Endothelial cell of umbilical vein (primary cell): Measurements from ENCODE around the gene FAM161B. TPM values are rescaled to one million over a fixed set of nuclear protein-coding genes. Genes with fewer than 3 reads are reported as not detected.

Experiments
- BruUV-seq: library from RNA; stranded (reverse); fragments of 400-500 nt; replicated peaks from 2 replicates; lab custom pipeline; 2021; lab: Mats Ljungman, UMichigan
- CTCF ChIA-PET: fragments of 300-600, 350-600 bp; sonication (Branson Sonifier 250); formaldehyde crosslinking; loops from one replicate; lab custom pipeline; 2021; ENCODE audit warnings: antibody characterized with exemption, inconsistent platforms; lab: Charles Lee
- POLR2A ChIA-PET: fragments of 300-600, 350-600 bp; sonication (Branson Sonifier 250); formaldehyde crosslinking; loops from one replicate; lab custom pipeline; 2021; ENCODE audit warnings: antibody characterized with exemption, inconsistent platforms; lab: Charles Lee
- DNase-seq: peaks from one replicate; pipeline ENCODE4 v3.0.0-alpha.2; 2011; ENCODE audit warnings: low read depth, low spot score
- FAIRE-seq: peaks from 2 replicates; lab custom pipeline; 2011; peaks lifted over from hg19 to GRCh38; lab: Jason Lieb, UNC
- H2AFZ ChIP-seq: 2 replicates; pipeline ENCODE4 v1.6.0; 2012; ENCODE audit warnings: low read depth, low read length, control low read depth, inconsistent platforms
- H3K27ac ChIP-seq: 2 replicates; pipeline ENCODE4 v1.5.1; 2011; ENCODE audit warnings: low read depth, mild to moderate bottlenecking, control low read depth, low read length, moderate library complexity; ENCODE audit not compliant: insufficient read depth
- H3K27me3 ChIP-seq, 2 experiments: 2 replicates each; pipeline versions ENCODE4 v1.6.0 to v1.6.1; 2011; ENCODE audit warnings: low read length in 2 of 2, mixed read lengths in 1 of 2; ENCODE audit not compliant: control insufficient read depth in 2 of 2, insufficient read depth in 2 of 2
- H3K36me3 ChIP-seq, 2 experiments: 2 replicates in 1 of 2; 3 replicates in 1 of 2; pipeline ENCODE4 v1.5.1; 2011; ENCODE audit warnings: low read length in 2 of 2, mild to moderate bottlenecking in 1 of 2, moderate library complexity in 1 of 2; ENCODE audit not compliant: control insufficient read depth in 2 of 2, insufficient read depth in 2 of 2; ENCODE audit errors: extremely low read depth in 1 of 2
- H3K4me1 ChIP-seq: 3 replicates; pipeline ENCODE4 v1.5.1; 2011; ENCODE audit warnings: mild to moderate bottlenecking, low read length; ENCODE audit not compliant: control insufficient read depth, insufficient read depth; ENCODE audit errors: extremely low read depth
- H3K4me2 ChIP-seq: 2 replicates; pipeline ENCODE4 v1.6.1; 2011; ENCODE audit warnings: low read length, control low read depth, mixed read lengths; ENCODE audit not compliant: insufficient read depth
- H3K4me3 ChIP-seq, 3 experiments: fragments of 200-600 bp in 1 of 3; sonication (generic), shearing (Covaris generic) in 1 of 3; replicated peaks in 1 of 3; 2 replicates each; pipeline ENCODE4 v1.5.1; 2011 to 2016; ENCODE audit warnings: control low read depth in 3 of 3, low read length in 3 of 3, mild to moderate bottlenecking in 2 of 3, inconsistent platforms in 1 of 3, low read depth in 1 of 3, moderate library complexity in 1 of 3; ENCODE audit not compliant: insufficient read depth in 1 of 3
- H3K79me2 ChIP-seq: 2 replicates; pipeline ENCODE4 v1.6.0; 2012; ENCODE audit warnings: low read length, inconsistent platforms; ENCODE audit not compliant: control insufficient read depth, insufficient read depth
- H3K9ac ChIP-seq: replicated peaks from 2 replicates; pipeline ENCODE3; 2011; ENCODE audit warnings: low read length, control low read depth; ENCODE audit not compliant: insufficient read depth; ENCODE audit errors: extremely low read depth
- H3K9me1 ChIP-seq: replicated peaks from 3 replicates; pipeline ENCODE4 v1.6.0; 2011; ENCODE audit warnings: mild to moderate bottlenecking, low read length; ENCODE audit not compliant: control insufficient read depth, insufficient read depth; ENCODE audit errors: extremely low read depth
- H3K9me3 ChIP-seq: replicated peaks from 2 replicates; pipeline ENCODE4 v1.5.1; 2012; ENCODE audit warnings: low read length, inconsistent platforms; ENCODE audit not compliant: control insufficient read depth, insufficient read depth
- H4K20me1 ChIP-seq: replicated peaks from 2 replicates; pipeline ENCODE3; 2011; ENCODE audit warnings: mild to moderate bottlenecking, low read length; ENCODE audit not compliant: control insufficient read depth, insufficient read depth; ENCODE audit errors: extremely low read depth
- CTCF ChIP-seq, 2 donors: IDR thresholded peaks; 1 replicate in 1 of 2; 2 replicates in 1 of 2; pipeline ENCODE4 v1.5.1; 2011; ENCODE audit warnings: low read length in 2 of 2, mild to moderate bottlenecking in 2 of 2, moderate library complexity in 2 of 2, control low read depth in 1 of 2, inconsistent platforms in 1 of 2, low read depth in 1 of 2; ENCODE audit not compliant: insufficient read depth in 1 of 2; ENCODE audit errors: extremely low read depth in 1 of 2
- EZH2 ChIP-seq: IDR thresholded peaks from 2 replicates; pipeline ENCODE4 v1.6.1; 2012; ENCODE audit warnings: borderline replicate concordance, low read depth, mild to moderate bottlenecking, moderate library complexity, low read length, inconsistent platforms; ENCODE audit not compliant: severe bottlenecking
- FOS ChIP-seq: IDR thresholded peaks from 2 replicates; pipeline ENCODE4 v1.6.1; 2011; ENCODE audit warnings: mild to moderate bottlenecking, low read length, moderate library complexity, borderline replicate concordance; ENCODE audit not compliant: insufficient read depth
- GATA2 ChIP-seq: IDR thresholded peaks from 2 replicates; pipeline ENCODE4 v1.7.0; 2011; ENCODE audit warnings: low read depth, mild to moderate bottlenecking, moderate library complexity, mixed read lengths, low read length; ENCODE audit not compliant: insufficient read length, insufficient read depth
- JUN ChIP-seq: IDR thresholded peaks from 2 replicates; pipeline ENCODE4 v1.6.1; 2011; ENCODE audit warnings: borderline replicate concordance, low read depth; ENCODE audit not compliant: insufficient read length, insufficient read depth
- MYC ChIP-seq: IDR thresholded peaks from one replicate; pipeline ENCODE4 v1.6.1; 2011; ENCODE audit warnings: mild to moderate bottlenecking, low read depth, low read length
- POLR2A ChIP-seq: IDR thresholded peaks from 2 replicates; pipeline ENCODE4 v1.6.1; 2012; ENCODE audit warnings: low read depth, mild to moderate bottlenecking, control low read depth, low read length
- POLR2AphosphoS5 ChIP-seq: IDR thresholded peaks from 2 replicates; pipeline ENCODE4 v1.6.1; 2012; ENCODE audit warnings: low read depth, mild to moderate bottlenecking, control low read depth, low read length, moderate library complexity; ENCODE audit not compliant: insufficient read depth
- dilution Hi-C: fragments of 300-500 bp; cut with MboI; formaldehyde crosslinking; loops from one replicate; pipeline ENCODE4 v1.15.0; 2019; ENCODE audit warnings: low sequenced_read_pairs; ENCODE audit not compliant: extremely low pct_ligation_motif_present
- intact Hi-C: fragments of 100-400 bp; cut with micrococcal nuclease; formaldehyde crosslinking; loops from one replicate; pipeline ENCODE4 v1.10.0; 2022
- polyA plus RNA-seq, 4 experiments: library from polyadenylated mRNA; depleted of rRNA in 3 of 4; stranded (reverse) in 3 of 4; unstranded in 1 of 4; fragments of >200 nt; gene quantifications; 2 replicates each; pipeline versions ENCODE4 v1.2.1 to v1.2.3, GENCODE V29; 2011 to 2012; ENCODE audit warnings: missing spikeins in 1 of 4
- total RNA-seq: library from RNA; stranded (reverse); gene quantifications from 2 replicates; pipeline ENCODE4 v1.2.3, GENCODE V29; 2021
- TF ChIP-seq, protein P1 (sequence below): IDR thresholded peaks from 2 replicates; pipeline ENCODE4 v1.6.1; 2011; ENCODE audit not compliant: insufficient read depth, insufficient read length

FAM161B gene
- total and polyA plus RNA-seq, 2 donors (not counting 3 experiments of a cell fraction or from before 2014, with no cell fraction given) = 1.6 to 3.1 TPM

DNA sequence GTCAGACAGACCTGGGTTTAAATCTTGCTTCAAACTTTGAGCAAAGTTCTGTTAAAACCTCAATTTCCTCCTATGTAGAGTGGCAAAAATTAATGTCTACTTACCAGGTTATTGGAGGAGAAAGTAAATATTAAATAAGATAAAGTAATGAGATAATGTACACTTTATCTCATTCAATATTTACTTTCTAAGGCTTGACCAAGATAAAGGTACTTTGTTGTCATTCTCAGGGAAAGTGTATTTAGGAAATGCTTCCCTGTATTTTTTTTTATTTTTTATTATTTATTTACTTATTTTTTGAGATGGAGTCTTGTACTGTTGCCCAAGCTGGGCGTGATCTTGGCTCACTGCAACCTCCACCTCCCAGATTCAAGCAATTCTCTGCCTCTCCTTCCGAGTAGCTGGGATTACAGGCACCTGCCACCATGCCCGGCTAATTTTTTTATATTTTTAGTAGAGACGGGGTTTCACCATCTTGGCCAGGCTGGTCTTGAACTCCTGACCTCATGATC lies 4.7 kb downstream of the FAM161B start:
- FAIRE-seq = peak; percentile 55
- CTCF ChIA-PET = interaction anchor here (4.0 kb wide), 1 partner anchor 9 kb away, joined by 20 read pairs; no protein-coding TSS in a partner anchor

More for the DNA sequence above, 4.7 kb downstream of the FAM161B start:
- Histone ChIP-seq H3K9ac (no peak overlapping the region), H3K9me3 (no peaks in the 10 kb centered on the region), H3K36me3 (peaks cover 0 to 14% of the 10 kb centered on the region in 2 experiments), H3K79me2 (no peaks in the 10 kb centered on the region), H4K20me1 (no peaks in the 10 kb centered on the region), H3K27me3 (no peaks in the 10 kb centered on the region), H3K4me3 (no peak overlapping the region), H3K9me1 (no peaks in the 10 kb centered on the region), H3K4me1 (no peaks in the 10 kb centered on the region), H3K27ac (no peak overlapping the region), H2AFZ (no peak overlapping the region), H3K4me2 (no peak overlapping the region)
- TF ChIP-seq CTCF (IDR thresholded peaks at IDR 0.05; ENCODE audit: extremely low read depth in 1 of 2, insufficient read depth in 1 of 2, low read depth in 1 of 2, low read length in 2 of 2) = no peak
- TF ChIP-seq MYC = no peak
- no peak for TF ChIP-seq JUN
- no peak for TF ChIP-seq POLR2AphosphoS5
- TF ChIP-seq FOS = no peak
- no peak for TF ChIP-seq POLR2A
- no peak for TF ChIP-seq EZH2
- TF ChIP-seq, protein P1, sequence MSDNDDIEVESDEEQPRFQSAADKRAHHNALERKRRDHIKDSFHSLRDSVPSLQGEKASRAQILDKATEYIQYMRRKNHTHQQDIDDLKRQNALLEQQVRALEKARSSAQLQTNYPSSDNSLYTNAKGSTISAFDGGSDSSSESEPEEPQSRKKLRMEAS = no peak
- no peak for TF ChIP-seq GATA2
- no peak for DNase-seq
- dilution Hi-C loops = no loop called here
- POLR2A ChIA-PET = no interaction called here
- intact Hi-C loops = no loop called here
- no TSS peak for BruUV-seq
